Stimulated activated CD4-positive, alpha-beta T cell treated with anti-CD3 and anti-CD28 coated beads, TNF-alpha, amount 100 ng/mL, for 1 hour (primary cell): ENCODE measurements around the gene GDF3.

Experiments
- DNase-seq, 3 donors: peaks; one replicate each; pipeline ENCODE4 v3.0.0-alpha.2; 2020; ENCODE audit warnings: low read depth in 3 of 3, low spot score in 1 of 3

GDF3 gene

GRCh38 chr12:7668171-7668570 lies 27.4 kb downstream of the GDF3 start:
- DNase-seq = no peak

- DNase-seq = no peak
These were observed 28.4 kb downstream of the GDF3 start for GRCh38 chr12:7667125-7667524.

GRCh38 chr12:7666595-7666994 lies 29.0 kb downstream of the GDF3 start:
- no peak for DNase-seq

GRCh38 chr12:7661741-7662140 lies 33.8 kb downstream of the GDF3 start:
- no peak for DNase-seq

GRCh38 chr12:7656121-7656520 lies 39.5 kb downstream of the GDF3 start:
- no peak for DNase-seq

GRCh38 chr12:7650091-7650490 lies 45.5 kb downstream of the GDF3 start:
- DNase-seq = no peak

- DNase-seq = no peak
These were observed 48.5 kb downstream of the GDF3 start for GRCh38 chr12:7647071-7647470.

GRCh38 chr12:7646178-7646475 lies 49.4 kb downstream of the GDF3 start:
- no peak for DNase-seq

- no peak for DNase-seq
These were observed 50.0 kb downstream of the GDF3 start for GRCh38 chr12:7645395-7646177.

GRCh38 chr12:7642876-7643309 lies 52.7 kb downstream of the GDF3 start:
- no peak for DNase-seq

GRCh38 chr12:7642287-7642686 lies 53.3 kb downstream of the GDF3 start:
- DNase-seq = no peak

- peak in 2 of 3 donors; percentile 7 to 30 for DNase-seq
These were observed 55.2 kb downstream of the GDF3 start for GRCh38 chr12:7640123-7640995.
